CD4-positive, alpha-beta T cell (primary cell): ENCODE data around the gene SCAANT1. TPM values are rescaled to one million over a fixed set of nuclear protein-coding genes. Genes with fewer than 3 reads are reported as not detected.

Experiments used
- ATAC-seq: fragments of 200-7000 bp; cut with Tn5 transposase; one replicate; pipeline ENCODE4 v1.10.0; 2022; ENCODE audit warnings: mild to moderate bottlenecking; ENCODE audit not compliant: poor library complexity
- CTCF ChIA-PET: fragments of 350-600 bp; sonication (Branson Sonifier 250); formaldehyde crosslinking; loops from one replicate; lab custom pipeline; 2021; ENCODE audit warnings: antibody characterized with exemption, inconsistent platforms; lab: Charles Lee
- POLR2A ChIA-PET: fragments of 350-600 bp; sonication (Branson Sonifier 250); formaldehyde crosslinking; loops from one replicate; lab custom pipeline; 2021; ENCODE audit warnings: antibody characterized with exemption, inconsistent platforms; lab: Charles Lee
- DNase-seq, 14 experiments: peaks; one replicate each; pipeline ENCODE4 v3.0.0-alpha.2; 2013 to 2020; ENCODE audit warnings: mixed read lengths in 2 of 14
- H3K27ac ChIP-seq, 2 donors: one replicate each; pipeline versions ENCODE4 v1.5.1 to v1.7.0; 2013; ENCODE audit warnings: low read length in 2 of 2, low read depth in 1 of 2, mild to moderate bottlenecking in 1 of 2
- H3K27me3 ChIP-seq, 2 experiments: 1 replicate in 1 of 2; 2 replicates in 1 of 2; pipeline versions ENCODE4 v1.6.1 to v1.7.0; 2013; ENCODE audit warnings: low read length in 2 of 2, control low read depth in 1 of 2, mild to moderate bottlenecking in 1 of 2, moderate library complexity in 1 of 2; ENCODE audit not compliant: insufficient read depth in 2 of 2, control insufficient read depth in 1 of 2
- H3K36me3 ChIP-seq: one replicate; pipeline ENCODE4 v1.6.1; 2013; ENCODE audit warnings: low read length, control low read depth; ENCODE audit not compliant: insufficient read depth
- H3K4me1 ChIP-seq: one replicate; pipeline ENCODE4 v1.6.1; 2013; ENCODE audit warnings: low read length, control low read depth; ENCODE audit not compliant: insufficient read depth
- H3K4me3 ChIP-seq: one replicate; pipeline ENCODE4 v1.5.1; 2013; ENCODE audit warnings: mild to moderate bottlenecking, low read length, moderate library complexity
- H3K9me3 ChIP-seq, 2 experiments: 1 replicate in 1 of 2; 2 replicates in 1 of 2; pipeline versions ENCODE4 v1.6.1 to v1.7.0; 2013; ENCODE audit warnings: low read length in 2 of 2, mild to moderate bottlenecking in 2 of 2, control low read depth in 1 of 2, moderate library complexity in 1 of 2; ENCODE audit not compliant: control insufficient read depth in 1 of 2, insufficient read depth in 1 of 2
- H3K27ac Mint-ChIP-seq: one replicate; pipeline ENCODE4 v1.8.0; 2020; ENCODE audit warnings: mixed read lengths
- H3K27me3 Mint-ChIP-seq: one replicate; pipeline ENCODE4 v1.8.0; 2021; ENCODE audit warnings: mixed read lengths
- H3K36me3 Mint-ChIP-seq: one replicate; pipeline ENCODE4 v1.8.0; 2021; ENCODE audit warnings: low read depth, mixed read lengths
- H3K4me1 Mint-ChIP-seq: one replicate; pipeline ENCODE4 v1.8.0; 2021; ENCODE audit warnings: low read depth, mixed read lengths
- H3K4me3 Mint-ChIP-seq: one replicate; pipeline ENCODE4 v1.8.0; 2020; ENCODE audit warnings: mild to moderate bottlenecking, mixed read lengths
- H3K9me3 Mint-ChIP-seq: one replicate; pipeline ENCODE4 v1.8.0; 2020; ENCODE audit warnings: mixed read lengths
- intact Hi-C, 2 experiments: fragments of 100-400 bp; cut with DNase I in 1 of 2; cut with micrococcal nuclease in 1 of 2; formaldehyde crosslinking; loops; one replicate each; pipeline versions ENCODE4 v1.15.1 to v1.9.0; 2023 to 2025; cut with DNase I, micrococcal nuclease
- total RNA-seq, 174 experiments: library from RNA in 2 of 174; stranded (reverse) in 2 of 174; gene quantifications; one replicate each; pipeline ENCODE4 v1.2.3 and lab custom pipeline; 2021 to 2026
- TF ChIP-seq, protein P1 (sequence below): fragments of 200-600 bp; IDR thresholded peaks from one replicate; pipeline ENCODE4 v1.8.0; 2022; ENCODE audit warnings: antibody characterized with exemption, mild to moderate bottlenecking

Gene SCAANT1
- total RNA-seq, 2 experiments from 2014 or later = 1.4 to 2.1 TPM

DNA sequence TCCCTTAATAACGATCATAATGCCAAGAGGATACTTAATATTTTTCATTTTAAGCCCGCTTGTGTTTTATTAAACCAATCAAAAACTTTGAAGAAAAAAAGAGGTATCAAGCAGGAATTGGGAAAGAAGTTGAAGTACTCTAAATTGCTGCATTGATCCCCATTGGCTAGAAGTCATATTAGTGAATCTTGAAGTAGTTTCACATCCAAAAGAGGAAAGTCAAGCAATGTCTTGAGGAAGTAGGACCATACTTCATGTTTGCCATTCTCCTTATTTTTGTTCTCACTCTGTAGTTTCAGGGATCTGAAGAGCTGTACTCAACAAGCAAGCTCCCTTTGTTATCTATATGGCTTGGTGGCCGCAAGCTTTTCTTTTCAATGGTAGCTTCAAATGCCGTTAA, 2.2 kb downstream of the SCAANT1 start:
- intact Hi-C loops = loop anchor here in 1 of 2 experiments (5.0 kb wide), 1 partner anchor 112 kb away; the partner anchor contains the start of gene PSMD6
- DNase-seq = no peak
- peak overlapping the region; percentile 94 for H3K27ac Mint-ChIP-seq
- TF ChIP-seq, protein P1, sequence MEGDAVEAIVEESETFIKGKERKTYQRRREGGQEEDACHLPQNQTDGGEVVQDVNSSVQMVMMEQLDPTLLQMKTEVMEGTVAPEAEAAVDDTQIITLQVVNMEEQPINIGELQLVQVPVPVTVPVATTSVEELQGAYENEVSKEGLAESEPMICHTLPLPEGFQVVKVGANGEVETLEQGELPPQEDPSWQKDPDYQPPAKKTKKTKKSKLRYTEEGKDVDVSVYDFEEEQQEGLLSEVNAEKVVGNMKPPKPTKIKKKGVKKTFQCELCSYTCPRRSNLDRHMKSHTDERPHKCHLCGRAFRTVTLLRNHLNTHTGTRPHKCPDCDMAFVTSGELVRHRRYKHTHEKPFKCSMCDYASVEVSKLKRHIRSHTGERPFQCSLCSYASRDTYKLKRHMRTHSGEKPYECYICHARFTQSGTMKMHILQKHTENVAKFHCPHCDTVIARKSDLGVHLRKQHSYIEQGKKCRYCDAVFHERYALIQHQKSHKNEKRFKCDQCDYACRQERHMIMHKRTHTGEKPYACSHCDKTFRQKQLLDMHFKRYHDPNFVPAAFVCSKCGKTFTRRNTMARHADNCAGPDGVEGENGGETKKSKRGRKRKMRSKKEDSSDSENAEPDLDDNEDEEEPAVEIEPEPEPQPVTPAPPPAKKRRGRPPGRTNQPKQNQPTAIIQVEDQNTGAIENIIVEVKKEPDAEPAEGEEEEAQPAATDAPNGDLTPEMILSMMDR = no peak
- no peak for ATAC-seq
- Histone ChIP-seq H3K4me1 (peaks cover 24% of the 10 kb centered on the region), H3K27me3 (no peaks in the 10 kb centered on the region), H3K9me3 (no peaks in the 10 kb centered on the region), H3K36me3 (peaks cover 2% of the 10 kb centered on the region), H3K4me3 (no peak overlapping the region), H3K27ac (no peak overlapping the region)
- ChIA-PET POLR2A (interaction anchor here (2.8 to 3.6 kb wide), 2 partner anchors 46 to 57 kb away, joined by 20 to 43 read pairs; partner anchors contain the start of genes ATXN7 and THOC7), CTCF (interaction anchor here (1.5 kb wide), 1 partner anchor 52 kb away, joined by 5 read pairs; no protein-coding TSS in a partner anchor)
- H3K4me3 Mint-ChIP-seq = peak overlapping the region; percentile 50
- no peaks in the 10 kb centered on the region for H3K9me3 Mint-ChIP-seq
- H3K4me1 Mint-ChIP-seq = peaks cover 44% of the 10 kb centered on the region
- H3K27me3 Mint-ChIP-seq = no peaks in the 10 kb centered on the region
- H3K36me3 Mint-ChIP-seq = peaks cover 31% of the 10 kb centered on the region

DNA sequence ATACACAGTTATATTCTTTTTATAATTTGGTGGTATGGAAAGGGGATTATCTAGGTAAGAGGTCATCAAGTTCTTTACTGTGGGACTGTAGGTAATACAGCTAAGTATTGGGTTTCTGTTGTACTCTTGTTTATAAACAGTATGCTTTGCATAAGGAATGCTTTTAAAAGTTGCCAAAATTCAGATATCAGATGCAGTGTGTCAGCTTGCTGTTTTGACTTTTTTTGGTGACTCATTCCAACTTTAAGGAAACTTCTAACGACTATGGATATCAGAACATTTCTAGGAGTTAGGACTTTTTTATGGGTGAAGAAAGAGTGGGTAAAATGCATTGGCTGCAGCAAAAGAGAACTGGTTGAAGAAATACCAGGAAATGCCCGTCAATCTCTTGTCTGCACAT, 2.8 kb downstream of the SCAANT1 start:
- TF ChIP-seq, protein P1 = no peak
- H3K27ac Mint-ChIP-seq = peak overlapping the region; percentile 94

DNA sequence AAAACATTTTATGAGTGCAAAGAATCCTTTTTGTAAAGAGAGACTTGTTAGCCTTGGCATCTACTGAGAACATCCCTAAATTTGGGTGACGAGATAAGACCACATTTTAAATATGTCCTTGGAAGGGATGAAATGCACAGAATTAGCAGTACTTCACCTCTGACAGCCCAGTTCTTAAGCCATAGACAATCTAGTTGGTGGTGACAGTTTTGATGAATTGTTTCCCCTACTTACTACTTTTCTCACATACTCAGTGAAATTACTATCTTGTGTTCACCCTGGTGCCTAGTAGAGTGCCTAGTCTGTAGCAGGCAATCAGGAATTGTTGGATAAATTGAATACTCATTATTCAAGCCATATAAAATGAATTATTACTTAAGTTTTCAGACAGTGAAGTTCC, 3.4 kb downstream of the SCAANT1 start:
- H3K36me3 Mint-ChIP-seq = peaks cover 24% of the 10 kb centered on the region
- H3K4me1 ChIP-seq = peaks cover 17% of the 10 kb centered on the region
- H3K4me3 ChIP-seq = no peak overlapping the region
- no peak overlapping the region for H3K4me3 Mint-ChIP-seq
- POLR2A ChIA-PET = no interaction called here
- intact Hi-C loops = no loop called here
- no peaks in the 10 kb centered on the region for H3K27me3 Mint-ChIP-seq
- CTCF ChIA-PET = interaction anchor here (1.5 kb wide), 1 partner anchor 53 kb away, joined by 5 read pairs; no protein-coding TSS in a partner anchor
- no peaks in the 10 kb centered on the region for H3K9me3 ChIP-seq
- no peaks in the 10 kb centered on the region for H3K27me3 ChIP-seq
- ATAC-seq = no peak
- peaks cover 3% of the 10 kb centered on the region for H3K36me3 ChIP-seq
- H3K9me3 Mint-ChIP-seq = no peaks in the 10 kb centered on the region
- TF ChIP-seq, protein P1 = no peak
- H3K27ac ChIP-seq = no peak overlapping the region
- DNase-seq = no peak
- H3K4me1 Mint-ChIP-seq = peaks cover 34% of the 10 kb centered on the region
- peak overlapping the region; percentile 94 for H3K27ac Mint-ChIP-seq

More for the DNA sequence above, 2.8 kb downstream of the SCAANT1 start:
- Mint-ChIP-seq H3K36me3 (peaks cover 30% of the 10 kb centered on the region), H3K4me1 (peaks cover 41% of the 10 kb centered on the region), H3K27me3 (no peaks in the 10 kb centered on the region), H3K9me3 (no peaks in the 10 kb centered on the region), H3K4me3 (no peak overlapping the region)
- H3K36me3 ChIP-seq = peaks cover 3% of the 10 kb centered on the region
- no peaks in the 10 kb centered on the region for H3K9me3 ChIP-seq
- H3K4me3 ChIP-seq = no peak overlapping the region
- DNase-seq (no peak), ATAC-seq (no peak)
- no peak overlapping the region for H3K27ac ChIP-seq
- POLR2A ChIA-PET = interaction anchor here (3.6 kb wide), 1 partner anchor 58 kb away, joined by 43 read pairs; no protein-coding TSS in a partner anchor
- intact Hi-C loops = no loop called here
- H3K27me3 ChIP-seq = no peaks in the 10 kb centered on the region
- peaks cover 24% of the 10 kb centered on the region for H3K4me1 ChIP-seq
- CTCF ChIA-PET = interaction anchor here (1.5 kb wide), 1 partner anchor 52 kb away, joined by 5 read pairs; no protein-coding TSS in a partner anchor
